ENCODE results near the gene MYBPHL. TPM values are rescaled to one million over a fixed set of nuclear protein-coding genes. Genes with fewer than 3 reads are reported as not detected.

MYBPHL gene
- polyA plus RNA-seq, 1 donor: 0.94 TPM

- DNase-seq: no peak
Measured at GRCh38 chr1:109279615-109280278, 27.1 kb downstream of the MYBPHL start.

GRCh38 chr1:109277434-109278204 lies 29.2 kb downstream of the MYBPHL start:
- no peak for DNase-seq

DNA sequence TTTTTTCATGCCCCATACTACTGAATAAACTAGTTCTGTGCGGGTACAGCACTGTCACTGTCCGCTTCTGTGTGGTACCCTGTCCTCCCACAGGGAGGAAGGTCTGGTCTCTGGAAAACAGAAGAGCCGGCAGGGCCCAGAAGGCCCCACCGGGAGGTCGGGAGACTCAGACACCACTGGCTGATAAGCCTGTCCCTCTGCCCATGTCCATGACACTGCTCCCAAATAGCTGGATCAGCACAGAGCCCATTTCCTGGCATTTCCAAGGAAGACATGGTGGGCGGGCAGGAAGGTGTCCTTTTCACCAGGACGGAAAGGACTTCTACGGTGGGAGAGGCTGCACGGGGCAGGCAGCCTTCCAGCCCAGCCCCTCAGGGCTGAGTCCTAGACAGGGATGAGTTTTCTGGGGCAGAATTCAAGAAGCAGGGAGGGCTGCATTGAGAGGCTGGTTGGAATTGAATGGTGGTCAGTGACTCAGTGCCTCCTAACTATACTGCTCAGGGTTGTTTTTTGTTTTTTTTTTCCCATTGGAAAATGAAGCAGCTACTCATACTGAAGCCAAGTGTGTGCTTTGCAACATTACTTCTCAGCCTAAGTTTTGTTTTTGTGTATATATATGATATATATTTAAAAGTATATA lies 31.0 kb downstream of the MYBPHL start:
- no peak for DNase-seq

DNA sequence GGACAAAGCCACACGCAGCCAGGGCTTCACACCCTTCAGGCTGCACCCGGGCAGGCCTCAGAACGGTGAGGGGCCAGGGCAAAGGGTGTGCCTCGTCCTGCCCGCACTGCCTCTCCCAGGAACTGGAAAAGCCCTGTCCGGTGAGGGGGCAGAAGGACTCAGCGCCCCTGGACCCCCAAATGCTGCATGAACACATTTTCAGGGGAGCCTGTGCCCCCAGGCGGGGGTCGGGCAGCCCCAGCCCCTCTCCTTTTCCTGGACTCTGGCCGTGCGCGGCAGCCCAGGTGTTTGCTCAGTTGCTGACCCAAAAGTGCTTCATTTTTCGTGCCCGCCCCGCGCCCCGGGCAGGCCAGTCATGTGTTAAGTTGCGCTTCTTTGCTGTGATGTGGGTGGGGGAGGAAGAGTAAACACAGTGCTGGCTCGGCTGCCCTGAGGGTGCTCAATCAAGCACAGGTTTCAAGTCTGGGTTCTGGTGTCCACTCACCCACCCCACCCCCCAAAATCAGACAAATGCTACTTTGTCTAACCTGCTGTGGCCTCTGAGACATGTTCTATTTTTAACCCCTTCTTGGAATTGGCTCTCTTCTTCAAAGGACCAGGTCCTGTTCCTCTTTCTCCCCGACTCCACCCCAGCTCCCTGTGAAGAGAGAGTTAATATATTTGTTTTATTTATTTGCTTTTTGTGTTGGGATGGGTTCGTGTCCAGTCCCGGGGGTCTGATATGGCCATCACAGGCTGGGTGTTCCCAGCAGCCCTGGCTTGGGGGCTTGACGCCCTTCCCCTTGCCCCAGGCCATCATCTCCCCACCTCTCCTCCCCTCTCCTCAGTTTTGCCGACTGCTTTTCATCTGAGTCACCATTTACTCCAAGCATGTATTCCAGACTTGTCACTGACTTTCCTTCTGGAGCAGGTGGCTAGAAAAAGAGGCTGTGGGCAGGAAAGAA lies 32.0 kb downstream of the MYBPHL start:
- no peak for DNase-seq

DNA sequence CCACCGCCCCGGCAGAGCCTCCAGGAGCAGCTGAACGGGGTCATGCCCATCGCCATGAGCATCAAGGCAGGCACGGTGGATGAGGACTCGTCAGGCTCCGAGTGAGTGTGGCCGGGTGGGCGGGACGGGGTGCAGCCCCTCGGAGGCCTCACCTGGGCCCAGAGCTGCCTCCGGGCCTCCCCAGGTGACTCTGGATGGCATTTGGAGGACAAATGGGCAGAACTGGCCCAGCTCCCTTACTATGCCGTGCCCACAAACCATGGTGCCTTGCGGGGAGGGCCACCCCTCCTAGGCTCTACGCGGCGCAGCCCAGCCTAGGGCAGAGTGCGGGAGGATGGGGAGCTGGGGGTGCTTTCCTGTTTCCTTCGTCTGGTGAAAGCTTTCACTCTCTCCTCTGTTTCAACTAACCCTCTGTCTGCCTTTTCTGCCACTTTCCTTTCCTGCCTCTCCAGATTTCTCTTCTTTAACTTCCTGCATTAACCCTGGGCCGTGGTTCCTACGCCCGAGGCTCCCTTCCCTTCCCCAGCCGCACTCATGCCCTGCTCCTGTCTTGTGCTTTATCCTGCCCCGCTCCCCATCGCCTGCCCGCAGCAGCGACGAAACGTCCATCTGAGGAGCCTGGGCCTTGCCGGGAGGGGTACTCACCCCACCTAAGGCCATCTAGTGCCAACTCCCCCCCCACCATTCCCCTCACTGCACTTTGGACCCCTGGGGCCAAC lies 33.1 kb downstream of the MYBPHL start:
- DNase-seq: no peak

GRCh38 chr1:109272831-109273547 lies 33.8 kb downstream of the MYBPHL start:
- no peak for DNase-seq

- no peak for DNase-seq
Measured at GRCh38 chr1:109272021-109272799, 34.6 kb downstream of the MYBPHL start.

GRCh38 chr1:109271458-109271857 lies 35.4 kb downstream of the MYBPHL start:
- no peak for DNase-seq

- DNase-seq: no peak
Measured at GRCh38 chr1:109270623-109271317, 36.0 kb downstream of the MYBPHL start.

GRCh38 chr1:109269981-109270622 lies 36.7 kb downstream of the MYBPHL start:
- DNase-seq: no peak

DNA sequence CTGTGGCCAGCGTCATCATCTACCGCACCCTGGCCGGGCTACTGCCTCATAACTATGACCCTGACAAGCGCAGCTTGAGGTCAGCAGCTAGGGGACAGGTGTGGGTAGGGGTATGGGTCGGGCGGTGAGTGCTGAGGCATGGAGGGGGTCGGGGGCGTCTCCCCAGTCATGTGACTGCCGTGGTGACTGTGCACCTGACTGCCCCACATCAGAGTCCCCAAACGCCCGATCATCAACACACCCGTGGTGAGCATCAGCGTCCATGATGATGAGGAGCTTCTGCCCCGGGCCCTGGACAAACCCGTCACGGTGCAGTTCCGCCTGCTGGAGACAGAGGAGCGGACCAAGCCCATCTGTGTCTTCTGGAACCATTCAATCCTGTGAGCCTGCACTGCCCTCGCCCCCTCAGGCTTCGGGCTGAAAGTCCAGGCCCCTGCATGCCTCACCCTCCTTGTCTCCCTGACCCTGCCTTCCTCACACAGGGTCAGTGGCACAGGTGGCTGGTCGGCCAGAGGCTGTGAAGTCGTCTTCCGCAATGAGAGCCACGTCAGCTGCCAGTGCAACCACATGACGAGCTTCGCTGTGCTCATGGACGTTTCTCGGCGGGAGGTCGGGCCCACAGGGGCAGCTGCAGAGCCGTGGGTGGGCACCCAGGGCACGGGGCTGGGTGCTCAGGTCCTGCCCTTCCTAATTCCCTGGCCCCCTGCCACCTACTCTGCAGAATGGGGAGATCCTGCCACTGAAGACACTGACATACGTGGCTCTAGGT lies 37.4 kb downstream of the MYBPHL start:
- no peak for DNase-seq

- no peak for DNase-seq
Measured at GRCh38 chr1:109268431-109269211, 38.2 kb downstream of the MYBPHL start.

DNA sequence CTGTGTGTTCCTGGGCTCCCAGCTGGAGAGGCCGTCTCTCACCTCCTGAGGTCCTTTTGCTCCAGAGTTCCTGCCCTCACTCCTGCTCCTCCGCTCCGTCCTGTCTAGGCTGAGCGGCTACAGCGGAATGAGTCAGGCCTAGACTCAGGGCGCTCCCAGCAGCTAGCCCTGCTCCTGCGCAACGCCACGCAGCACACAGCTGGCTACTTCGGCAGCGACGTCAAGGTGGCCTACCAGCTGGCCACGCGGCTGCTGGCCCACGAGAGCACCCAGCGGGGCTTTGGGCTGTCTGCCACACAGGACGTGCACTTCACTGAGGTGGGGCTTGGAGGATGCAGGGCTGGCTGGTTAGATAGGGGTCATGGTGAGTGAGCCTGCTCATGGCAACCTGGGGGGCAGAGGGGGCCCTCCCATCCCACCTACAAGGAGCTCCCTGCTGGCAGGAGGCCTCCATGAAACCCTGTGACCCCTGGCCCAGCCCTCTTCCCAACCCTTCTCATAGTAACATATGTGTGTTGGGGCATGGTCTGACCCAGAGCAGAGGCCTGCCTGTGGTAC lies 39.0 kb downstream of the MYBPHL start:
- no peak for DNase-seq

- no peak for DNase-seq
Measured at GRCh38 chr1:109266965-109267364, 39.8 kb downstream of the MYBPHL start.

GRCh38 chr1:109265741-109266330 lies 41.0 kb downstream of the MYBPHL start:
- no peak for DNase-seq

DNA sequence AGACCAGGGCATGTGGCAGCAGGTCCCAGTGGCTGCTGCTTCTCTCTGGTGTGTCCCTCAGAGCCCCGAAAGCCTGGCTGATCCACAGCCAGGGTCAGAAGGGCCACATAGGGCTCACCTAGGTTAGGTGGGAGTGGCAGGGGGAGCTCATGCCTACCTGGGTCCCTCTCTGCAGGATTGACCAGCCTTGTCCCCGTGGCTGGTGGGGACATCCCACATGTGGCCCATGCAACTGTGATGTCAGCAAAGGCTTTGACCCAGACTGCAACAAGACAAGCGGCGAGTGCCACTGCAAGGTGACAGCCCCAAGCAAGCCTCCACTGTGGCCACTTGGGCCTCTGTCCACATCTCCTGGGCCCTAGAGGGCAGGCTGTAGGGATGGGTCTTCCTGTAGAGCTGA lies 41.8 kb downstream of the MYBPHL start:
- DNase-seq: no peak

DNA sequence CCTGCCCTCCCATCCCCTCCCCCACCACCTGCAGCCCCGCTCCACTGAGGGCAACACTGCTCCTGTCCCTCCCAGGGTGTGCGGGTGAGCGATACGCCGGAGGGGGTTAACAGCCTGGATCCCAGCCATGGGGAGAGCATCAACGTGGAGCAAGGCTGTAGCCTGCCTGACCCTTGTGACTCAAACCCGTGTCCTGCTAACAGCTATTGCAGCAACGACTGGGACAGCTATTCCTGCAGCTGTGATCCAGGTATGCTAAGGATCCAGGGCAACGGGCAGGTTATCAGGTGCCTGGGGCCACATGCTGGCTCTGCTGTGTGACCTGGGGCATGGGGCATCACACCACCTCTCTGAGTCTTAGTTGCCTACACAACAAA lies 42.4 kb downstream of the MYBPHL start:
- DNase-seq: no peak
